GM18526 (cell line): ENCODE measurements around the gene THBS2.

Experiments
- POLR2A ChIP-seq: IDR thresholded peaks from 3 replicates; pipeline ENCODE4 v1.6.1; 2011; ENCODE audit not compliant: insufficient read length; ENCODE audit errors: extremely low read depth

THBS2 gene

GRCh38 chr6:169263374-169263773 lies 9.7 kb upstream of the THBS2 start:
- TF ChIP-seq POLR2A: no peak

GRCh38 chr6:169256518-169256917 lies 2.9 kb upstream of the THBS2 start:
- TF ChIP-seq POLR2A: no peak

GRCh38 chr6:169256061-169256460 lies 2.4 kb upstream of the THBS2 start:
- no peak for TF ChIP-seq POLR2A

- TF ChIP-seq POLR2A: no peak
Measured at GRCh38 chr6:169255643-169256042, 2.0 kb upstream of the THBS2 start.

- no peak for TF ChIP-seq POLR2A
Measured at GRCh38 chr6:169254456-169255316, 1.0 kb upstream of the THBS2 start.

GRCh38 chr6:169252505-169253189 lies 999 bp downstream of the THBS2 start:
- no peak for TF ChIP-seq POLR2A

GRCh38 chr6:169251822-169252504 lies 1.7 kb downstream of the THBS2 start:
- TF ChIP-seq POLR2A: no peak

GRCh38 chr6:169251371-169251802 lies 2.3 kb downstream of the THBS2 start:
- TF ChIP-seq POLR2A: no peak

- TF ChIP-seq POLR2A: no peak
Measured at GRCh38 chr6:169250660-169251059, 3.0 kb downstream of the THBS2 start.

GRCh38 chr6:169249057-169249456 lies 4.6 kb downstream of the THBS2 start:
- no peak for TF ChIP-seq POLR2A

- no peak for TF ChIP-seq POLR2A
Measured at GRCh38 chr6:169248521-169248971, 5.1 kb downstream of the THBS2 start.

GRCh38 chr6:169247991-169248390 lies 5.7 kb downstream of the THBS2 start:
- TF ChIP-seq POLR2A: no peak

- TF ChIP-seq POLR2A: no peak
Measured at GRCh38 chr6:169247419-169247818, 6.2 kb downstream of the THBS2 start.

GRCh38 chr6:169246445-169246844 lies 7.2 kb downstream of the THBS2 start:
- no peak for TF ChIP-seq POLR2A

GRCh38 chr6:169244684-169245383 lies 8.8 kb downstream of the THBS2 start:
- no peak for TF ChIP-seq POLR2A
